Smooth muscle cell of the pulmonary artery (primary cell): ENCODE results near the gene PACSIN1. TPM values are rescaled to one million over a fixed set of nuclear protein-coding genes. Genes with fewer than 3 reads are reported as not detected.

ENCODE experiments used
- total RNA-seq: library from RNA; depleted of rRNA; stranded (reverse); fragments of >200 nt; gene quantifications from 2 replicates; pipeline ENCODE4 v1.2.3, GENCODE V29; 2014

Gene PACSIN1
- total RNA-seq, result 0.07 TPM in 1 of 2 replicates, not detected in the other

GRCh38 chr6:34465531-34466241 lies at the start of gene PACSIN1:
PACSIN1 (plus strand) TSS chr6:34466076; CDS start chr6:34526306, 60,230 bp downstream.

GRCh38 chr6:34425498-34426410 lies 40.1 kb upstream of the PACSIN1 start, which contains the start of gene RPS10:
RPS10 (minus strand) TSS chr6:34426069; CDS start chr6:34425221, 848 bp downstream.

GRCh38 chr6:34556031-34556471 lies 90.2 kb downstream of the PACSIN1 start, which contains the start of gene SPDEF:
SPDEF (minus strand) TSS chr6:34556329; CDS start chr6:34544455, 11,874 bp downstream.

Other genes starting within 250 kb of the PACSIN1 start
- 101 and 171 TPM in 2 replicates for gene HMGA1, start 229.2 kb upstream of the PACSIN1 start, total RNA-seq
- gene SMIM29, start 217.1 kb upstream of the PACSIN1 start, total RNA-seq, result 27.0 and 36.0 TPM in 2 replicates
- 15.7 and 19.9 TPM in 2 replicates for gene NUDT3, start 73.4 kb upstream of the PACSIN1 start, total RNA-seq
- gene RPS10, start 40.0 kb upstream of the PACSIN1 start, total RNA-seq, result 654 and 809 TPM in 2 replicates
- gene SPDEF, start 90.3 kb downstream of the PACSIN1 start, total RNA-seq, result not detected in 2 replicates
- gene ILRUN, start 230.7 kb downstream of the PACSIN1 start, total RNA-seq, result 52.6 and 53.9 TPM in 2 replicates